Ovary (tissue), 9 donors: ENCODE measurements around the gene LRRC8C. TPM values are rescaled to one million over a fixed set of nuclear protein-coding genes. Genes with fewer than 3 reads are reported as not detected.

Experiments used
- DNase-seq, 5 donors: peaks; one replicate each; pipeline ENCODE4 v3.0.0-alpha.2; 2019 to 2020
- H3K27ac ChIP-seq, 2 donors: fragments of 200-600 bp; one replicate each; pipeline versions ENCODE4 v1.5.1 to v1.8.0; 2019 to 2022
- H3K27me3 ChIP-seq: fragments of 200-600 bp; one replicate; pipeline ENCODE4 v1.8.0; 2022
- H3K36me3 ChIP-seq: fragments of 200-600 bp; sonication (generic); one replicate; pipeline ENCODE4 v1.5.1; 2019
- H3K4me1 ChIP-seq: one replicate; pipeline ENCODE4 v1.8.1; 2013; ENCODE audit warnings: mild to moderate bottlenecking, moderate library complexity; ENCODE audit not compliant: insufficient read depth
- H3K4me3 ChIP-seq: fragments of 200-600 bp; sonication (generic); one replicate; pipeline ENCODE4 v1.5.1; 2017
- H3K9me3 ChIP-seq, 2 donors: fragments of 200-600 bp in 1 of 2; sonication (generic) in 1 of 2; one replicate each; pipeline versions ENCODE4 v1.5.1 to v1.8.1; 2013 to 2019; ENCODE audit warnings: mild to moderate bottlenecking in 1 of 2, moderate library complexity in 1 of 2
- EP300 ChIP-seq: sonication (generic); formaldehyde crosslinking; IDR thresholded peaks from one replicate; pipeline ENCODE4 v1.6.1; 2017; ENCODE audit warnings: antibody characterized with exemption
- POLR2A ChIP-seq: fragments of 450-650 bp; IDR thresholded peaks from one replicate; pipeline ENCODE4 v1.6.1; 2017; ENCODE audit warnings: antibody characterized with exemption, mild to moderate bottlenecking, moderate library complexity
- WGBS, 3 donors: extraction: QIAGEN DNeasy Blood & Tissue Kit in 1 of 3; methylation state at CpG; one replicate each; pipeline versions ENCODE4 v1.1.5 to v1.1.7; 2013 to 2017; 5-methylcytosine and 5-hydroxymethylcytosine counted together
- intact Hi-C, 4 donors: fragments of 100-400 bp; cut with DNase I; formaldehyde crosslinking; loops; one replicate each; pipeline versions ENCODE4 v1.11.0 to v1.15.1; 2022 to 2023
- polyA plus RNA-seq, 2 donors: library from polyadenylated mRNA; stranded (reverse); fragments of 200-250 nt in 1 of 2; fragments of 350-450 nt in 1 of 2; fragmentation: Illumina TruSeq in 1 of 2; extraction: RNeasy Lipid Tissue Mini Kit (QIAGEN cat#74804) in 1 of 2; gene quantifications; one replicate each; pipeline ENCODE4 v1.2.3, GENCODE V29; 2013 to 2014
- small RNA-seq: library from RNA; depleted of rRNA; stranded (forward); fragments of <200 nt; gene quantifications from one replicate; pipeline ENCODE3, GENCODE V24; 2016
- total RNA-seq, 7 donors: library from RNA; depleted of rRNA in 2 of 7; stranded (reverse); fragments of >200 nt in 2 of 7; fragmentation: NEBNext Ultra II Directional in 3 of 7; extraction: Animal tissue kit (Norgen Biotek cat#: 25700) in 3 of 7; gene quantifications; one replicate each; pipeline versions ENCODE4 v1.1.0 to v1.2.4, GENCODE V29; 2016 to 2023
- TF ChIP-seq, protein P1 (sequence below), 3 donors: fragments of 450-650 bp in 2 of 3; fragments of 200-600 bp in 1 of 3; IDR thresholded peaks; one replicate each; pipeline versions ENCODE4 v1.5.1 to v1.8.0; 2016 to 2022; ENCODE audit warnings: antibody characterized with exemption in 3 of 3, mild to moderate bottlenecking in 1 of 3
- donor health status: DM: no; HTN: no; CAD: no; lungs with moderate emphysema.
- donor health status: DM: no; HTN: no; CAD: no.
- donor health status: Bipolar disorder and iron deficiency.
- donor health status: DM: yes; HTN: yes; CAD: no.
- donor health status: DM: no; HTN: no; CAD: no.
- donor health status: DM: yes; HTN: yes; CAD: no.

Gene LRRC8C
- total and polyA plus RNA-seq, 9 donors = 5.6 to 11.1 (median 7.2) TPM

DNA sequence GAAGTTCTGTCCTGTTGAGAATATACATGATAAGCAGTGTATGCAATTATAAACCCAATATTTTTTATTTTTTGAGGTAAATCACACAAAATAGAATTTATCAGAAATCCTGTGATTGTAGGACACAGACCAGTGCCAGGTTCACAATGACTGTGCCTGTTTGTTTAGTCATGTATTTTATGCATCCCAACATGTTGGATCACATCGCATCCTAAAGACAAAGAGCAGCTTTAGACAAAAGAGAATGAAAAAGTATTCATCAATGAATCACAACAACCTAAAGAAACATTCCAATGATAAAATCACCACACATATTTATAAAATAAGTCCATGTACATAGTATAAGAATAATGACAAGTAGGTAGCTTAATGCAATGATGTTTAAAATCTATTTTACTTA, 134.7 kb downstream of the LRRC8C start:
- TF ChIP-seq, protein P1, sequence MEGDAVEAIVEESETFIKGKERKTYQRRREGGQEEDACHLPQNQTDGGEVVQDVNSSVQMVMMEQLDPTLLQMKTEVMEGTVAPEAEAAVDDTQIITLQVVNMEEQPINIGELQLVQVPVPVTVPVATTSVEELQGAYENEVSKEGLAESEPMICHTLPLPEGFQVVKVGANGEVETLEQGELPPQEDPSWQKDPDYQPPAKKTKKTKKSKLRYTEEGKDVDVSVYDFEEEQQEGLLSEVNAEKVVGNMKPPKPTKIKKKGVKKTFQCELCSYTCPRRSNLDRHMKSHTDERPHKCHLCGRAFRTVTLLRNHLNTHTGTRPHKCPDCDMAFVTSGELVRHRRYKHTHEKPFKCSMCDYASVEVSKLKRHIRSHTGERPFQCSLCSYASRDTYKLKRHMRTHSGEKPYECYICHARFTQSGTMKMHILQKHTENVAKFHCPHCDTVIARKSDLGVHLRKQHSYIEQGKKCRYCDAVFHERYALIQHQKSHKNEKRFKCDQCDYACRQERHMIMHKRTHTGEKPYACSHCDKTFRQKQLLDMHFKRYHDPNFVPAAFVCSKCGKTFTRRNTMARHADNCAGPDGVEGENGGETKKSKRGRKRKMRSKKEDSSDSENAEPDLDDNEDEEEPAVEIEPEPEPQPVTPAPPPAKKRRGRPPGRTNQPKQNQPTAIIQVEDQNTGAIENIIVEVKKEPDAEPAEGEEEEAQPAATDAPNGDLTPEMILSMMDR (IDR thresholded peaks at IDR 0.05) = no peak
- no peak for TF ChIP-seq POLR2A
- no peak for TF ChIP-seq EP300
- WGBS, 3 donors = 94 to 98% (median 97%) methylated on average over 1 of the region's 1 CpG
- DNase-seq = no peak
- Histone ChIP-seq H3K27me3 (no peaks in the 10 kb centered on the region), H3K27ac (no peak overlapping the region), H3K4me3 (no peak overlapping the region), H3K36me3 (no peaks in the 10 kb centered on the region), H3K9me3 (no peaks in the 10 kb centered on the region), H3K4me1 (no peaks in the 10 kb centered on the region)
- intact Hi-C loops = loop anchor here (10.0 kb wide), 2 partner anchors 133 to 283 kb away; partner anchors contain the start of gene LRRC8C (in 3 of the 4)

Small RNA genes lying within 50 kb of the gene (small RNA-seq; reads per million reads assigned to genes)
- not detected for gene AC093423.1

Other genes with a start within 250 kb of the LRRC8C start
- 1 to 10 TPM; 4.9 to 9.3 (median 6.8) TPM for gene LRRC8B, start 108.3 kb upstream of the LRRC8C start, total RNA-seq
- gene LRRC8B, start 108.3 kb upstream of the LRRC8C start, polyA plus RNA-seq = 1 to 10 TPM; 1.2 to 8.6 TPM
- gene LRRC8D, start 187.9 kb downstream of the LRRC8C start, total RNA-seq = 10 to 100 TPM in 1 of 7 donors, 1 to 10 TPM in 6; 5.0 to 14.1 (median 8.8) TPM
- 10 to 100 TPM in 1 of 2 donors, 1 to 10 TPM in 1; 6.1 to 13.2 TPM for gene LRRC8D, start 187.9 kb downstream of the LRRC8C start, polyA plus RNA-seq